Measurements from ENCODE around the gene VPS13D. TPM values are rescaled to one million over a fixed set of nuclear protein-coding genes. Genes with fewer than 3 reads are reported as not detected.
"Not testable (repeated sequence)": the region's sequence is repeated elsewhere in the genome, so short reads cannot be mapped to it uniquely, and the experiment has no call there.

The VPS13D gene
- total RNA-seq, 2 donors from 2014 or later: 54.3 to 56.0 TPM

DNA sequence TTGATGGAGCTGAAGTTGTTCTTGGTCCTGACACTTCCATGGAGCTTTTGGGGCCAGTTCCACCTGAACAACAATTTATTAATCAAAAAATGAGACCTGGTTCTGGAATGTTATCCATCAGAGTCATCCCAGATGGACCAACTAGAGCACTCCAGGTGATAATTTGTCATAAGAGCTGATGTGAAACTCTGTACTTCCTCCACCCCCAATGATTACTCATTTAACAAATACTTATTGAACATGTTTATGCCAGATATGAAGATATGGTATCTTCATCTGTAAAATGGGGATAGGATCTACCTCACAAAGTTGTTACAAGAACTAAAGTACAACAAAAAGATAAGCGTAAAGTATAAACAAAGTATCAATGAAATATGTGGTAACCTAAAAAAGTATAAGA is 153.2 kb downstream of the VPS13D start:
- no peaks in the 10 kb centered on the region for H3K27me3 ChIP-seq
- H3K4me1 ChIP-seq: peaks cover 8% of the 10 kb centered on the region
- no peak for DNase-seq
- H3K27ac ChIP-seq: no peak overlapping the region
- intact Hi-C loops (cut with DNase I): no loop called here
- H3K9me3 ChIP-seq: no peaks in the 10 kb centered on the region
- H3K36me3 ChIP-seq: peaks cover 11% of the 10 kb centered on the region
- H3K9ac ChIP-seq (ENCODE audit: low read depth in 2 of 2, low read length in 2 of 2): no peak overlapping the region
- H3K4me3 ChIP-seq: no peak overlapping the region
- TF ChIP-seq, protein P1, sequence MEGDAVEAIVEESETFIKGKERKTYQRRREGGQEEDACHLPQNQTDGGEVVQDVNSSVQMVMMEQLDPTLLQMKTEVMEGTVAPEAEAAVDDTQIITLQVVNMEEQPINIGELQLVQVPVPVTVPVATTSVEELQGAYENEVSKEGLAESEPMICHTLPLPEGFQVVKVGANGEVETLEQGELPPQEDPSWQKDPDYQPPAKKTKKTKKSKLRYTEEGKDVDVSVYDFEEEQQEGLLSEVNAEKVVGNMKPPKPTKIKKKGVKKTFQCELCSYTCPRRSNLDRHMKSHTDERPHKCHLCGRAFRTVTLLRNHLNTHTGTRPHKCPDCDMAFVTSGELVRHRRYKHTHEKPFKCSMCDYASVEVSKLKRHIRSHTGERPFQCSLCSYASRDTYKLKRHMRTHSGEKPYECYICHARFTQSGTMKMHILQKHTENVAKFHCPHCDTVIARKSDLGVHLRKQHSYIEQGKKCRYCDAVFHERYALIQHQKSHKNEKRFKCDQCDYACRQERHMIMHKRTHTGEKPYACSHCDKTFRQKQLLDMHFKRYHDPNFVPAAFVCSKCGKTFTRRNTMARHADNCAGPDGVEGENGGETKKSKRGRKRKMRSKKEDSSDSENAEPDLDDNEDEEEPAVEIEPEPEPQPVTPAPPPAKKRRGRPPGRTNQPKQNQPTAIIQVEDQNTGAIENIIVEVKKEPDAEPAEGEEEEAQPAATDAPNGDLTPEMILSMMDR (IDR thresholded peaks at IDR 0.05): no peak

DNA sequence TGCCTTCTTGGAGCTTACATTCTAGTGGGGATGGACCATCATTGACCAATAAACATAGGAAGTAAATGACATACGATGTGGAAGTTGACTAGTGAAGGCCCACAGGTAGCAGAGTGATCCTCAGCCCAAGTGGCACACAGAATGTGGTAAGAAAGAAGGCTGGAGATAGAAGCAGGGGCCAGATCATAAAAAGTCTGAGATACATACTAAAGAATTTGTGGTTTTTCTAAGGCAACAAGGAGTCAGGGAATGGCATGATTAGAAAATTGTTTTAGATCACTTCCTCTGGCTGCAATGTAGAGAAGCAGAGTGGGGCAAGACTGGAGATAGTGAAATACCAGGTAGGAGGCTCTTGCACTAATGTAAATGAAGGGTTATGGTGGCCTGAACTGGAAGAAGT is 154.0 kb downstream of the VPS13D start:
- no peak overlapping the region for H3K9ac ChIP-seq (ENCODE audit: low read depth in 2 of 2, low read length in 2 of 2)
- H3K27ac ChIP-seq: no peak overlapping the region
- no peak overlapping the region for H3K4me3 ChIP-seq
- TF ChIP-seq, protein P1 (IDR thresholded peaks at IDR 0.05): no peak
- DNase-seq: no peak
- H3K9me3 ChIP-seq: no peaks in the 10 kb centered on the region
- peaks cover 8% of the 10 kb centered on the region for H3K4me1 ChIP-seq
- H3K27me3 ChIP-seq: no peaks in the 10 kb centered on the region
- H3K36me3 ChIP-seq: peaks cover 11% of the 10 kb centered on the region
- intact Hi-C loops (cut with DNase I): no loop called here

- H3K27ac ChIP-seq: peak overlapping the region; percentile 48
Observed at GRCh38 chr1:12384836-12385456, 155.1 kb downstream of the VPS13D start.

DNA sequence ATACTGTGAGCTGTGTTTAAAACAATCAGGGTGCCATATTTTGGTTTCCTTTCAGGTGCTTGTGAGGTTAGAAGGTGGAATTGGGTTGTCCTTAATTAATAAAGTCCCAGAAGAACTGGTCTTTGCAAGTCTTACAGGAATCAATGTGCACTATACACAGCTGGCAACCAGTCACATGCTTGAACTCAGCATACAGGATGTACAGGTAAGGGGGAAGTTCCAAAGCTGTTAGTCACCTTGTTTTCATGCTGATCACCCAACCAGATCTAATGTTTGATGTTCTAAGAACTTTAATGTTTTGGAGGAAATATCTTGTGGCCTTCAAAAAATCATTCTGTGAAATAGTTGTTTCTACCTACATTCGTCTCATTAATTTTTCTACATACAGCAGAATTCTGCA is 156.3 kb downstream of the VPS13D start:
- Histone ChIP-seq H3K27me3 (no peaks in the 10 kb centered on the region), H3K4me1 (peaks cover 4% of the 10 kb centered on the region), H3K4me3 (no peak overlapping the region), H3K9me3 (no peaks in the 10 kb centered on the region), H3K36me3 (peaks cover 11% of the 10 kb centered on the region), H3K9ac (ENCODE audit: low read depth in 2 of 2, low read length in 2 of 2) (no peak overlapping the region), H3K27ac (no peak overlapping the region)
- TF ChIP-seq, protein P1 (IDR thresholded peaks at IDR 0.05): no peak
- intact Hi-C loops (cut with DNase I): no loop called here
- DNase-seq: no peak

More at GRCh38 chr1:12384836-12385456, 155.1 kb downstream of the VPS13D start:
- Histone ChIP-seq H3K4me3 (no peak overlapping the region), H3K4me1 (peaks cover 8% of the 10 kb centered on the region), H3K9me3 (no peaks in the 10 kb centered on the region), H3K36me3 (peaks cover 11% of the 10 kb centered on the region), H3K9ac (ENCODE audit: low read depth in 2 of 2, low read length in 2 of 2) (no peak overlapping the region), H3K27me3 (no peaks in the 10 kb centered on the region)
- DNase-seq: no peak
- intact Hi-C loops (cut with DNase I): no loop called here
- TF ChIP-seq, protein P1 (IDR thresholded peaks at IDR 0.05): no peak

- TF ChIP-seq, protein P1 (IDR thresholded peaks at IDR 0.05): no peak
- Histone ChIP-seq H3K27ac (no peak overlapping the region), H3K9ac (ENCODE audit: low read depth in 2 of 2, low read length in 2 of 2) (no peak overlapping the region), H3K9me3 (no peaks in the 10 kb centered on the region), H3K4me3 (no peak overlapping the region), H3K27me3 (no peaks in the 10 kb centered on the region), H3K4me1 (peaks cover 4% of the 10 kb centered on the region), H3K36me3 (peaks cover 11% of the 10 kb centered on the region)
- intact Hi-C loops (cut with DNase I): no loop called here
- no peak for DNase-seq
Observed at GRCh38 chr1:12387641-12388040, 157.8 kb downstream of the VPS13D start.

DNA sequence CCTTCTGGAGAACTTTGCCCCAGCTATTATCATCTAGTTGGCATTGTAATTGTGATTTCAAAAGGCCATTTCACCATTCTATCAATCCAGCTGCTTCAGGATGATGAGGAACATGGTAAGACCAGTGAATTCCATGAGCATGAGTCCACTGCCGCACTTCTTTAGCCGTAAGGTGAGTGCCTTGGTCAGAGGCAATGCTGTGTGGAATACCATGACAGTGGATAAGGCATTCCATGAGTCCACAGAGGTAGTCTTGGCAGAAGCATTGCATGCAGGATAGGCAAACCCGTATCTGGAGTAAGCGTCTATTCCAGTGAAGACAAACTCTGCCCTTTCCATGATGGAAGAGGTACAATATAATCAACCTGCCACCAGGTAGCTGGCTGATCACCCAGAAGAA is 160.5 kb downstream of the VPS13D start:
- intact Hi-C loops (cut with DNase I); H3K9ac ChIP-seq (ENCODE audit: low read depth in 2 of 2, low read length in 2 of 2); H3K4me1 ChIP-seq; H3K27me3 ChIP-seq; H3K9me3 ChIP-seq; H3K4me3 ChIP-seq; H3K27ac ChIP-seq; DNase-seq: not testable (repeated sequence)
- H3K36me3 ChIP-seq: peaks cover 11% of the 10 kb centered on the region

Measured in colonic mucosa (tissue), 4 donors.